ENCODE results near the gene TMEM250.
"Not testable (repeated sequence)": the region's sequence is repeated elsewhere in the genome, so short reads cannot be mapped to it uniquely, and the experiment has no call there.

Gene TMEM250, protein sequence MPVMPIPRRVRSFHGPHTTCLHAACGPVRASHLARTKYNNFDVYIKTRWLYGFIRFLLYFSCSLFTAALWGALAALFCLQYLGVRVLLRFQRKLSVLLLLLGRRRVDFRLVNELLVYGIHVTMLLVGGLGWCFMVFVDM

DNA sequence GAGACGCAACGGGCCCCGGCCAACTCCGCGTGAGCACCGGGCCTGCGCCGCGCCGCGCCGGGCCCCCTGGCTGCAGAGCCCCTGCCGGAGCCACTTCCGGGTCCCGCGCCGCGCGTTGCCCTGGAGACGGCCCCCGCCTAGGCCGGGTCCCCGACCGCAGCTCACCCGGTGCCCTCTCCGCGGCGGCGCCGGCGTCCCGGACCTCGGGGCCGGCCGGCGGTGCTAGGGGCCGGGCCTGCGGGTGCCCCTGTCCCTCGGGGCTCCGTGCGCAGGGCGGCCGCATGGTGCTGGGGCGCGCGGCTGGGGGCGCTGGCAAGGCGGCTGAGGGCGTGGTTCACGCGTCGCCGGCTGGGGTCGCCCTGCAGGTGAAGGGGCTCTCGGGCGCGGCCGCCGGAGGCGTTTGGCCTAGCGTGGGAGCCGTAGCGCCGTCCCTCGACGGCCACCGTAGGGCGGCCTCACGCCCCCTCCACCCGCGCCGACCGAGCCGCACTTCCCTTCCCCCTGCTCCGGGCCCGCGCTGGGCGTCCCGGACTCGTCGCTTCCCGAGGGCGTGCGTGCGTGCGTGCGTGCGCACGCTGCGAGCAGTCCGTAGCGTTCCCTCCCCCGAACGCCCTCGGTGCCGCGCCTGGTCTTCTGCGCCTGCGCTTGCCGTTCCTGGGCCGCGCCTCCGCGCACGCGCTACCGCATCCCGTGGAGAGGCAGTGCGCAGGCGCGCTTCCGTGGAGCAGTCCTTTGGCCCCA is at the start of gene TMEM250:
TSS of gene TMEM250 (minus strand) at position 556 of the 741 bp plus-strand sequence. CDS start 1,975 bp downstream, outside the sequence.
- peak; percentile 98 for DNase-seq

DNA sequence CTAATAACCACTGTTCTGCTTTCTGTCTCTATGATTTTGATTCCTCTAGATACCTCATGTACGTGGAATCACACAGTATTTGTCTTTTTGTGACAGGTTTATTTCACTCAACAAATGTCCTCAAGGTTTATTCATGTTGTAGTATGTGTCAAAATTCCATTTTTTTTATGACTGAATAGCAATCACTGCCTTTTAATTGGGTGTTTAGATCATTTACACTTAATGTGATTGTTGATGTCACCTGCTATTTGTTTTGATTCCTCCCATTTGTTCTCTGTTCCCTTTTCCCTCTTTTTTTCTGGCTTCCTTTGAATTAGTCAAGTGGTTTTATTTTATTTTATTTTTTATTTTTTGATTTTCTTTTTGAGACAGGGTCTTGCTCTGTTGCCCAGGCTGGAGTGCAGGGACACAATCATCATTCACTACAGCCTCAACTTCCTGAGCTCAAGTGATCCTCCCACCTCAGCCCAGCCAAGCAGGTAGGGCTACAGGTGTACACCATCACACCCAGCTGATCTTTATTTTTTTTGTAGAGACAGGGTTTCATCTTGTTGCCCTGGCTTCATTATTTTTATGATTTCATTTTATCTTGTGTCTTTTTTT is 44.7 kb upstream of the TMEM250 start:
- DNase-seq, result no peak

DNA sequence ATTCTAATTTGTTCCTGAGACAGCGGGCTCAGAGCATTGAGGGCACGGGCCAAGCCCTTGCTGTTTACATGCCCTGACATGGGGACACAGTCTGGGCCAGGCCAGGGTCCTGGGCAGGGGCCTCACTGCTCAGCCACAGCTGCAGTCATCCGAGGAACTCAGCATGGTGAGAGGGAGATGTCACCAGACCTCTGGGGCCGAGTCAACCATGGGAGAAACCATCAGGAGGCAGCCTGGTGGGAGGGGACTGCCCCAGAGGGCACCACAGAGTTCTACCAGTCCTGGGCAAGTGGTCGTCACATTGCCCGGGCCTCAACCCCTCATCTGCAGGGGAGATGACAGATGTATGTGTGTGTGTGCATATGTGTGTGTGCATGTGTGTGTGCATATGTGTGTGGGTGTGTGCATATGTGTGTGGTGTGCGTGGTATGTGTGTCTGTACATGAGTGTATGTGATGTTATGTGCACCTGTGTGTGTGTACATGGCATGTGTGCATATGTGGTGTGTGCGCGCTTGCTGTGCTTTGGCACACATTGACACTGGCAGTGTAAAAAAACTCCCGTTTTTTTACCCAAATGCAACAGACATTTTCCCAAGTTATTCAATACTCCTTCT is 42.4 kb upstream of the TMEM250 start:
- no peak for DNase-seq

DNA sequence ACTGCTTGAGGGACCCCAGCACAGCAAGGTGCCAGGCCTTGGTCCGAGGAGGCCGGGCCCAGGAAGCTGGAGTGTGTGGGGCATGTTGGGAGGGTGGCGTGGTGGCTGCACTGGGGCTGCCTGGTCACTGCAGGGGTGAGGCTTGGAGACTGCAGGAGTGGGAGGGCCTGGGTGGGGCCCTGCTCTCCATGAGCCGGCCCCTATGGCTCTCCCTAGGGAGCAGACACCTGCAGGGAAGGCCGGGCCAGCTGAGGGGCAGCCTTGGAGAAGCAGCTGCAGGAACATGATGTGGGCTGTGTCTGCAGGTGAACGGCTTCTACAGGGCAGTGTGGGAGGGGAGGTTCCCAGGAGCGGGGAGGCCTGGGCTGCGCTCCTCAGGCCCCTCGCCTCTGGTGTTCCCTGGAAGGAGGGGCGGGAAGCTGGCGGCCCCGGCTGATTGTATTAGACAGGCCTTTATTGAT is 41.7 kb upstream of the TMEM250 start:
- no peak for DNase-seq

DNA sequence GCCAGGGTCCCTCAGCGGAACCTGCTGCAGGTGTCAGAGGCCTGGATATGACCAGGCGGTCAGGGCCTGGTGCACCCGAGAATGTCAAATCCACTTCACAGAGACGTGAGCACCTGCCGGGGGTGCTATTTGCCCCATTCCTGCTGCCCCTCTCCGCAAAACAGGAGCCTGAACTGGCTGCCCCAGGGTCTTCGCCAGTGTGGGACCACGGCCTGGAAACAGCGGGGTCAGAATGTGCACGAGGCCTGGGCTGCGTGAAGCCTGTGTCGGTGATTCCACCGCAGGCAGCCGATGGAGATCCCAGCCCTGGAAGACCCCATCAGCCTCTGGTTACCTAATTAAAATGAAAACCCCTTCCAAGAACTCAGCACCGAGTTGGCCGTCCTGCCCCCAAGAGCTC is 41.2 kb upstream of the TMEM250 start:
- DNase-seq, result no peak

DNA sequence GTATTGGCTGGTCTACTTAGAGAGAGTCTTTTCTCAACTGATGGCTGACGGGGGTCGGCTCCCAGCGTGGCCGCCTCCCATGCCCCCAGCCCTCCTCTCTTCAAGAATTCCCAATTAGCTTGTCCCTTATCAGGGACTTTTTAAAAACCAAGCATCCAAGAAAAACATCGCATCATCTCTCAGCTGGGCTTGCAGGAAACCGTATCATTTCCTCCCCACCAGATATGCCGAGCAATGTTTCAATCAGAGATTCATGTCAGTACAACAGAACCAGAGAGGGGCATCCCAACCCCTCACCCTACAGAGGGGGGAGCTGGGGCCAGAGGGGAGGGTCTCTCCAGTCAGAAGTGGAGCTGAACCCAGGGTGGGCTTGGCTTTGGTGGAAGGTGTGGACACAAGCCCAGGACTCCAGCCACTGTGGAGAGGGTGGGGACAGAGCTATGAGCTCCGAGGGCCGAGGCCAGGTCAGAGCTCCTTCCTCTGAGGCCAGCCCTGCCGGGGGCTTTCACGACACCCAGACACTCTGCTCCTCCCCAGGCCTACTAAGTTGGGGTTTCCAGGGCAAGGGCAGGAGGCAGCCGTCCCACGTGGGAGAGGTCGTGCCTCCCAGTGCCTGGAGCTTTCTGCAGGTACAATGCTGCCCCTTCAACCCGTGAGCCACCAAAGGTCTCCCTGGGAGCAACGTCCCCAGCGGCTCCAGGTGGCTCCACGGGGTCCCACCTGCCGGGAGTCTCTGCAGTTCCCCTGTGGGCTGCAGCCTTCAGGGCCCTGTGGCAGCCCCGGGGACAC is 39.0 kb upstream of the TMEM250 start:
- DNase-seq, result no peak

DNA sequence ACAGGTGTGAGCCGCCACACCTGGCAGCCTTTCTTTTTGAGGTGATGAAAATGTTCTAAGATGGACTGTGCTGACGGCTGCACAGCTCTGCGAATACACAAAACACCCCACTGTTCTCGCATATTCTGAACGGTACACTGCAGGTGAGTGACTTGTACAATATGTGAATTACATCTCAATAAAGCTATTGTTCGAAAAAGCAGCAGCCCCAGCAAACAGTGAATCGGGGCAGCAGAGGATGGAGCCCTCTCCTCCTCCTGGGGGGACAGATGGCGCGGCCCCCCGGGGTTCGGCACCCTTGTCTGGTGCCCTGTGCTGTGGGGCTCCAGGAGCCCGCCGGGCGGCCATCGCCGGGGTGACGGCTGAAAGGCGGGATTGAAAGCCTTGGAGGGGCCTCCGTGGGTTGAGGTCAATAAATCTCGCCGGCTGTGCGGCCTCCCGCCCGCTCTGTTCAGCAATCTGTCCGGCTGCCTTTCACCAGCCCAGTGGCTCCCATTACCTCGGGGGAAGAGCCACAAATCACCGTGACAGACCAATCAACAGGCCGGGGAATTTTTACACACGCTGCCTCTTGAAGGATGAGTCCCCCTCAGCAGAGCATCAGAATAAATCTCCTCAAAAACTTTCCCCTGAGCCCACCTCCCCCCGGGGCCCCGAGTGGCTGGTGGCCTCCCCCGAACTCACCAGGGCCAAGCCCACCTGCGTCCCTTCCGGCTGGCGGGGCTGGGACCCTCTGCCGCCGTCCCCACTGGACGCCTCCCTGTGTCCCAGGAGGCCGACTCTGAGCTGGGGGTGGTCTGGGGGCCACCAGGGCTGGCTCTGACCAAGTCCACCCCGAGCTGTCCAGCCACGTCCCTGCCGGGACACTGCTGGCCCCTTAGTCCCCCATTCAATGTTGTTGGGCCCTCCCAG is 37.8 kb upstream of the TMEM250 start:
- no peak for DNase-seq

DNA sequence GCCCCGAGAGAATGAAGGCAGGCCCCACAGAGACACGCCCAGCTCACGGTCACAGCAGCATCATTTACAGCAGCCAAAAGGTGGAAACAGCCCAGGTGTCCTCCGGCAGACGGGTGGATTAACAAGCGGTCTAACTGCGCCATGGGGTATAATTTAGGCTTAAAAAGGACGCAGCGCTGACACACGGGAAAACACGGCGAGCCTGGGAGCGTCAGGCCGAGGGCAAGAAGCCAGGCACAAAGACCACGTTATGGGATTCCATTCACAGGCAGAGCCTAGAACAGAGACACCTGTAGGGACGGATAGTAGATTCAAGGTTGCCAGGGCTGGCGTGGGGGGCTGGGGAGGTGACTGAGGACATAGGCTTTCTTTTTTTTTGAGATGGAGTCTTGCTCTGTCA is 36.9 kb upstream of the TMEM250 start:
- no peak for DNase-seq

DNA sequence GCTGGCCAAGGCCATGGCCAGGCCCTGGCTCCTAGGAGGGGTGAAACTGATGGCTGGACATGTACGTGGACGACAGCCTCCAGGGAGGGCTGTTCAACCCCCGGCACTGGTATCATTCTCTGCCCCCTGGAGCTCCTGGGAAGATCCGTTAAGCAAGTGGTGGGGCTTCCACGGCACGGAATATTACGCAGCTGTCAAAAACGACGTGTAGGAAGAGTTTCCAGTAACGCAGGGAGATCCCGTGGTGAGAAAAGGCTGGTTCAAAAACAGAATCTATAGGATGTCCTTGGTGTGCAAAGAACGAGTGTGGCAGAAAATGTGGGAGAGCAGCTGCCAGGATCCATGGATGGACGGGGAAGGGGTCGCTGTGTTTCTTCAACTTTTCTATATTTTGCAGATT is 36.3 kb upstream of the TMEM250 start:
- DNase-seq, result no peak

DNA sequence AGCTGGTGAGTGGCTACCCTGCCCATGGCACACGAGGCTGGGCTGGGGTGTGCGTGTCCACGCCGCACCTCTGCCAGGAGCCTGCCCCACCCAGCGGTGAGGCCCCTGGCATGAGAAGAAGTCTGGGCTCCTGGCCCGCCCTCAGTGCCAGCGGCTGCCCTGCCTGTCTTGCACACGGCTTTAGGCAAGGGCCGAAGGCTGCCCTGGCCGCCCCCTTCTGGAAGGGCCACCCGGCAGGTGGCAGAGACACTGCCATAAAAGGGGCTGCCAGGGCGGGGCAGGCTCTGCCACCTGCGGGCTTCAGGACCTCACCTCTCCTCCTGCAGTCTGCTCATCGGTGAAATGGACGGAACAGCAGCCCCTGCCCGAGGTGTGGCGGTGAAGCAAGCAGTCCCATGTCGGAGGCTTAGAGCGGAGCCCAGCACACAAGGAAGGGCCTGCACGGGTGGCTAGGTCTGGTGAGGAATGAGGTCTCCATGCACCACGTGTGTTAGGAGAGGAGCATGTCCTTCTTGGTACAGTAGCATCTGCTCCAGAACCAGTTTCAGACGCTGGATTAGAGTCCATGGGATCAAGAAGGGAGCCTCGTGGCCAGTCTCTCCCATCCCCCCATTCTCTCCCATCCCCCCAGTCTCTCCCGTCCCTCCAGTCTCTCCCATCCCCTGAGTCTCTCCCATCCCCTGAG is 34.8 kb upstream of the TMEM250 start:
- DNase-seq, result no peak

DNA sequence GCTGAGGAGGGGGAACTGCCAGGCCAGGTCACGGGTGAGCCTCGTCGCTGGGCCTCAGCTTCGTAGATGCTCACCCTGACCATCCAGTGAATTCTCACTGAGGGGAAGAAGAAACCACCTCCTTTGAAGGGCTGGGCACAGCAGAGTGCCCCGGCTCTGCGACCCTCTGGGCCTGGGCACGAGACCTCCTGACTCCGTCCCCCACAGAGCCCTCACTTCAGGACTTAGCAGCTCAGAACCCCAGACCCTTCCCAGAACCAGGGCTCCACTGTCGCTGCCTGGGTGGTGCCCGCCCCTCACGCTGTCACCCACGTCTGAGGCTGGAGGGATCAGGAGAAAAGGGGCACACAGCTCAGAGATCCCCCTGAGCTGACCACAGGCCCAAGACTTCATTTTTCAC is 34.3 kb upstream of the TMEM250 start:
- DNase-seq, result no peak

DNA sequence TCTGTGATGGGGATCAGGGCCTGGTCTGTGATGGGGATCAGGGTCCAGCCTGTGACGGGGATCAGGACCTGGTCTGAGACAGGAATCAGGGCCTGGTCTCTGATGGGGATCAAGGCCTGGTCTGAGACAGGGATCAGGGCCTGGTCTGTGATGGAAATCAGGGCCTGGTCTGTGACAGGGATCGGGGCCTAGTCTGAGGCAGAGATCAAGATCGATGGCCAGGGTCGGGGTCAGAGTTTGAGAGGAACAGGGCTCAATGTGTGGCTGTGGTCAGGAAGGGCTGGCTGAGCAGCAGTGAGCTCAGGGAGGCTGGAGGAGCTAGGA is 33.8 kb upstream of the TMEM250 start:
- no peak for DNase-seq

DNA sequence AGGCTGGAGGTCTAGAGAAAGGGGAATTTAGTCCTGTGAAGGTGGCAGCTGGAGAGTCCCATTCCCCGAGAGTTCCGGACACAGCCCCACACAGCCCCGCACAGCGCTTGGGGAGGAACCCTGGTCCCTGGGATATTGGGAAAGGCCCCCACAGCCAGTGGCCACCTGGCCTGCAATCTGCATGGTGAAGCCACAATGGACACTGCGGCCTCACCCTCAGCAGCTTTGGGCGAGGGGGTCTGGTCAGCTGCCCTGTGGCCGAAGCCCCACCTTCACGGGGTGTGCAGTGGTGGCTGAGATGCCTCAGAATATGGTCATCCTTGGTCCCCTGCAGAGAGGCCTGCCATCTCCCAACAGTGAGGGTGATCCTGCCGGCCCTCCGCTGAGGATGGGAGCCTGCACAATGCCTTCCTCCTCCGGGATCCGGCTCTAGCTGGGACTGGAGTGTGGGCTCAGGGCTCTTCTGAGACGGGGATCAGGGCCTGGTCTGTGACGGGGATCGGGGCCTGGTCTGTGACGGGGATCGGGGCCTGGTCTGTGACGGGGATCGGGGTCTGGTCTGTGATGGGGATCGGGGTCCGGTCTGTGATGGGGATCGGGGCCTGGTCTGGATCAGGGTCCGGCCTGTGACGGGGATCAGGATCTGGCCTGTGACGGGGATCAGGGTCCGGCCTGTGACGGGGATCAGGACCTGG is 33.3 kb upstream of the TMEM250 start:
- DNase-seq, result no peak

DNA sequence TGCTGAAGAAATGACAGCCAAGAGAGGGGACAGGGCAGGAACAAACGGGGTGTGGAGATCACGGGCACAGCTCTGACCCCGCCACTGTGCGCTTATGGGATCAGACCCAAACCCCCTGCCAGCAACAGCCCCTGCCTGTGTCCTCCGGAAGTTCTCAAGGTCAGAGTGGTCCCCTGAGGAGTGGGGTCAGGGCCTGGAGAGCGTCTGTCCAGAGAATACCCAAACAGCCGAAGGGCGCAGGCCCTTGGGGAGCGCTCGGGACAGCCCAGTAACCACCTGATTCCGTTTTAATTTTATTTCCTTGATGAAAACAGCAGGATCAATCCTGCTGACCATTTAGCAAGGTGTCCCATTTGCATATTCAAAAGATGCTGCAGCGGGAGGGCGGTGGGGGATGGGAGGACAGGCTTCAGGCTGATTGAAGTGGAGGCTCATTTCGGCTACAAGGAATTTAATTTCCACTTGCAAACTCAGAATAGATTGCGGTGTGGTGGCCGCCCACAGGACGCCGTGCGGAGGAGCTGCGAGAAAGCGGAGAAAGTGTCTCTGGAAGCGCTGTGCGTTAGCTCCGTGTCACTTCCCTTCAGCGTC is 32.6 kb upstream of the TMEM250 start:
- no peak for DNase-seq

DNA sequence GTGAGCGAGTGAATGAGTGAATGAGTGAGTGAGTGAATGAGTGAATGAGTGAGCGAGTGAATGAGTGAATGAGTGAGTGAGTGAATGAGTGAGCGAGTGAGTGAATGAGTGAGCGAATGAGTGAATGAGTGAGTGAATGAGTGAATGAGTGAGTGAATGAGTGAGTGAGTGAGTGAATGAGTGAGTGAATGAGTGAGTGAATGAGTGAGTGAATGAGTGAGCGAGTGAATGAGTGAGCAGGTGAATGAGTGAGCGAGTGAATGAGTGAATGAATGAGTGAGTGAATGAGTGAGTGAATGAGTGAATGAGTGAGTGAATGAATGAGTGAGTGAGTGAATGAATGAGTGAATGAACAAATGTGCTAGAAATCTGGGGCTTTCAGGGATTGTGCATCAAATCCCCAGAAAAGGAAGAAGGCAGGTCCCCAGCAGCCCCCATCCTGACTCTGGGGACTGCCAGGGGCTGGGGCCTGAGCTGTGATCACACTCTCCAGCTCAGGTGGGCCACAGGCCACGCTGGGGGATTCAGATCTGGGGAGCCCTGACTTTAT is 32.1 kb upstream of the TMEM250 start:
- DNase-seq, result not testable (repeated sequence)

DNA sequence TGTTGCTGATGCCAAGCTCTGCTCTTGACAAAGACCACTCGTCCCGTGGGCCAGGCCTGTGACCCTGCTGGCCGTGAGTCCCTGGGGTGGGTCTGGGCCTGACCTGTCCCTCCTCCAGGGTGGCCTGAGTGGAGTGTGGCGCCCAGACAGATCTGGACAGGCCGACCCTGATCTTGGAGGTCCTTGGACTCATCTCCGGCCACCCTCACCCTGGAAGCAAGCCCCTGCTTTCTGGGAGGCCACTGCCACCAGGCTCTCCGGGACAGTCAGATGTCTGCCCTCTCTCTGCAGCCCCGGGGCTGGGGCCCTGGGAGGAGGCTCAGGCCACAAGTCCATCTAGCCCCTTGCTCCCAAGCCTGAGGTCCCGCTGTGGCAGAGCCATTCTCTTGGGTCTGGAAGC is 31.2 kb upstream of the TMEM250 start:
- no peak for DNase-seq

DNA sequence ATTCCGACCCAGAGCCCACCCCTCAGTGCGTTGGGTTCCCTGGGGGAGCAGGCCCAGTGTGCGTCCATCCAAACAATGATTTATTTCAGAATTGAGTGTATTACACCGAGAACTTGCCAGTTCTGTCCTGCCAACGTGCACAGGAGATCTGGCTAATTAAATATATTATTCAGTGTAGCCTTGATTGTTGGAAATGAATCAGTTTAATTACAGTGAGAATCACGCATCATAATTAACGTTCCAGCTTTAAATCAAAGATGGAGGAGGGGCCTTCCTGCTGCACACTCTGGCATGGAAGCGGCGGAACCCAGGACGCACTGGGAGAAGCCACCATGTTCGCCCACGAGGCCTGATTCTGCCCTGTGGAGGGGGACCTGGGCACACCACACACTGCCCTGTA is 30.7 kb upstream of the TMEM250 start:
- DNase-seq, result no peak

DNA sequence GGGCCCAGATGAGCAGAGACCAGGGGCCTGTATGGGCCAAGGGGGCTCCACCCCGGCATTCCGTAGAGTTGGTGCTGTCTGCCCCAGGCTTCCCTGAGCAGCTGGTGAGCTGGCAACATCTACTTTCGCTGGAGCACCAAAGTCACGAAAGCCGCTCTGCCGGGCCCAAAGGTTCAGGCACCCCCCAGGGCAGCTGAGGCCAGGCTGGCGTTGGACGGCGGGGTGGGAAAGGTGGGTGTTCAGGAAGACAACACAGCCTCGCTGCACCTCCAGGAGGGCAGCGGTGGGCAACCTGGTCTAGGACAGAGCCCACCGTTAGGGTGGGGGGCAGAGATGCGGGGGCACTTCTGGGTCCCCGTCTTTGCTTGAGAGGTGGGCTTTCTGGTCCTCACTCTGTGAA is 30.1 kb upstream of the TMEM250 start:
- DNase-seq, result no peak

DNA sequence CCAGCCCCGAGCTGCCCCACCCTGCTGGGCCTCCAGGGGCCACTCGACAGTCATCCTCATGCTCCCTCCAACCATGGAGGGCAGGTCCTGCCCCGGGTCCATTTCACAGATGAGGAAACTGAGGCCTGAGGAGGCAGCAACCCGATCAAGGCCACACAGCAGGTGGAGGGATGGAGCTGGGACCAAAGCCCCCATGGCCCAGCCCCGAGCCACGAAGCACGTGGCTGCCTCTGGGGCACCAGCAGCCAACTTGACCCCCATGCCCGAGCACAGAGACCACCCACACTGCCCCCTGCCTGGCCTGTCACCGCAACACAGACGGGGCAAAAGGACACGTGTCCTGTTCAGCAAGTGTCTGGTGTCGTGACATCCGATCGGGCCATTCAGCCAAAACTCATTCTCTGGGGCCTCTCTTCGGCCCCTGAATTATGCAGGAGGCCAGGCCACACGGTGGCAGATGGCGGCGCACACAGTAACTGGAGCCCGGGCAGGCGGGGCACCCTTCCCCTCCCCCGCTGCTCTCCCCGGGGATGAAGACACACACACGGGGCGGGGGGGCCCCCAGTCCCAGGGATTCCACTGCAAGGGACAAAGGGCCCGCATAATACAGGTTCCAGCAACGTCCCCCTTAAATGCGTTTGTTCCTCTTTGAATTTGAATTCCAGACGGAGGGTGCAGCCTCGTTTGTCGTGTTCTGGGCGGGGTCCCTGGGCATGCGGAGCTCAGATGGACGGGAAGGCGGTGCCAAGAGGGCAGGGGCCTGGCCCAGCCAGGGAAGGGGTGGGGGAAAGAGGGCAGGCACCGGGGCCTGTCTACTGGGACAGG is 29.4 kb upstream of the TMEM250 start:
- DNase-seq, result no peak
